Omental fat pad (tissue), 4 donors: ENCODE data around the gene BAHCC1. TPM values are rescaled to one million over a fixed set of nuclear protein-coding genes. Genes with fewer than 3 reads are reported as not detected.

Experiments
- ATAC-seq: fragments of 150-250 bp; one replicate; pipeline ENCODE4 v1.9.1; 2016; ENCODE audit warnings: mild to moderate bottlenecking, moderate library complexity; ENCODE audit not compliant: low FRiP score
- DNase-seq: peaks from one replicate; pipeline ENCODE4 v3.0.0-alpha.2; 2019; ENCODE audit warnings: low spot score
- total RNA-seq, 4 donors: library from RNA; depleted of rRNA; stranded (reverse); fragments of >200 nt; gene quantifications; one replicate each; pipeline ENCODE4 v1.1.0, GENCODE V29; 2016
- TF ChIP-seq, protein P1 (sequence below), 3 donors: fragments of 450-650 bp; IDR thresholded peaks; one replicate each; pipeline ENCODE4 v1.5.1; 2016 to 2017; ENCODE audit warnings: antibody characterized with exemption in 3 of 3, mild to moderate bottlenecking in 3 of 3, moderate library complexity in 2 of 3

The BAHCC1 gene
- total RNA-seq, 4 donors from 2014 or later: 4.8 to 20.8 (median 7.1) TPM

DNA sequence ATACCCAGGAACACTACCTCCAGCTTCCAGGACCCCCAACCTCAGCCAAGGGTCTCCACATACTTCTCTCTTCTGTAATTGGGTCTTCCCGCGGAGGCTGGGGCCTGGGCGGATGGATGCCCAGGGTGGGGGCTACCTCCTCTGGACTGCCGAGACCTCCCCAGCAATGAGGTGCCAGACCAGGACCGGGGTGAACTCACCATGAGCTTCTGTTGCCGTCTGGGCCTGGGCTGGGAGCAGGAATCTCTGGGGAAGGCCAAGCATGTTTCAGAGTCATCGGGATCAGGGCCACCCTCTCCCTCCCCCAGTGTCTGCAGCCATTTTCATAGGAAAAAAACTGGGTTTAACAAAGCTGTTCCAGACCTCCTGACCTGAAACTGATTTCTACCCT, 10.3 kb upstream of the BAHCC1 start:
- no peak for DNase-seq
- TF ChIP-seq, protein P1, sequence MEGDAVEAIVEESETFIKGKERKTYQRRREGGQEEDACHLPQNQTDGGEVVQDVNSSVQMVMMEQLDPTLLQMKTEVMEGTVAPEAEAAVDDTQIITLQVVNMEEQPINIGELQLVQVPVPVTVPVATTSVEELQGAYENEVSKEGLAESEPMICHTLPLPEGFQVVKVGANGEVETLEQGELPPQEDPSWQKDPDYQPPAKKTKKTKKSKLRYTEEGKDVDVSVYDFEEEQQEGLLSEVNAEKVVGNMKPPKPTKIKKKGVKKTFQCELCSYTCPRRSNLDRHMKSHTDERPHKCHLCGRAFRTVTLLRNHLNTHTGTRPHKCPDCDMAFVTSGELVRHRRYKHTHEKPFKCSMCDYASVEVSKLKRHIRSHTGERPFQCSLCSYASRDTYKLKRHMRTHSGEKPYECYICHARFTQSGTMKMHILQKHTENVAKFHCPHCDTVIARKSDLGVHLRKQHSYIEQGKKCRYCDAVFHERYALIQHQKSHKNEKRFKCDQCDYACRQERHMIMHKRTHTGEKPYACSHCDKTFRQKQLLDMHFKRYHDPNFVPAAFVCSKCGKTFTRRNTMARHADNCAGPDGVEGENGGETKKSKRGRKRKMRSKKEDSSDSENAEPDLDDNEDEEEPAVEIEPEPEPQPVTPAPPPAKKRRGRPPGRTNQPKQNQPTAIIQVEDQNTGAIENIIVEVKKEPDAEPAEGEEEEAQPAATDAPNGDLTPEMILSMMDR (IDR thresholded peaks at IDR 0.05): no peak
- ATAC-seq: no peak

GRCh38 chr17:81385320-81386111, 9.7 kb upstream of the BAHCC1 start:
- no peak for DNase-seq
- TF ChIP-seq, protein P1 (IDR thresholded peaks at IDR 0.05): no peak
- no peak for ATAC-seq

DNA sequence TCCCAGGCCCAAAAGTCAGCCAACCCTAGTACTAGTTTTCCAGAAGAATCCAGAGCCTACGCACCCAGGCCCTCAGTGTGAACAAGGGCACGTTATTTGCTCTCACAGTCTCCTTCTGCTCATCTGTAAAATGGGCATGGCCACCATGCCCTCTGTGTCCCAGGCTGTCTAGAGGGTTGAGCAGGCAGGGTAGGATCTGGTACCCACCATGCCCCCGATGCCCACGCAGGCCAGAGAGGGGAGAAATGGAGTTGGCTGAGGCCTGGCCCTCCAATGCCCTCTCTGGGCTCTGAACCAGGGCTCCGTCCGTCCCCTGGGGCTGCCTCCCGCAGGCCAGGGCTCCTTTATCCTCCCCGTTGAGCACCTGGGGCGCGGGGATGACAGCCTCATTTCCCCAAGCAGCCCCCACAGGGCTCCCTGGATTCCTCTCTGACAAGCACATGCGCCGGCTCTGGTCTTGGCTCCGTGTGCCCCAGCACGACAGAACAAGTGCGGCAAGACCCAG, 9.1 kb upstream of the BAHCC1 start:
- DNase-seq (no peak), ATAC-seq (peak; percentile 3)
- TF ChIP-seq, protein P1 (IDR thresholded peaks at IDR 0.05): no peak

DNA sequence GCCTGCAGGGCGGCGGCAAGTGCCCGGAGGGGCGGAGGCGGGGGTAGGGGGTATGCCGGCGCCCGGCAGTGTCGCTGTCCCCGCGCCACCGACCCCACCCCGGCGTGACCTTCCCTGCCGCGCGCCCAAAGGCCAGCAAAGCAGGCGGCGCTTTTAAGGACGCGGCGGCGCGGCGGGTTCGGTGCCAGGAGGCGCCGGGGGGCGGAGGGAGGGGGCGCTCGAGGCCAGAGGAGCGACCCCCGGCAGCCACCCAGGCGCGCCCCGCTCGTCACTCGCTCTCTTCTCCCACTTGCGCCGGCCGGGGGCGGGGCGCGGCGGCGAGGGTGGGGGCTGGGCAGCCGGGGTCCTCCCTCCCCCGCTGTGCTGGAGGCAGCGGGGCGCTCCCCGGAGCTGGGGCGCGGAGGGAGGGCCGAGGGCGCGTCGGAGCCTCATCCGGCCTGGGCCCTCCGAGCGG, 8.6 kb upstream of the BAHCC1 start:
- TF ChIP-seq, protein P1 (IDR thresholded peaks at IDR 0.05): no peak
- DNase-seq: no peak
- ATAC-seq: peak; percentile 29

DNA sequence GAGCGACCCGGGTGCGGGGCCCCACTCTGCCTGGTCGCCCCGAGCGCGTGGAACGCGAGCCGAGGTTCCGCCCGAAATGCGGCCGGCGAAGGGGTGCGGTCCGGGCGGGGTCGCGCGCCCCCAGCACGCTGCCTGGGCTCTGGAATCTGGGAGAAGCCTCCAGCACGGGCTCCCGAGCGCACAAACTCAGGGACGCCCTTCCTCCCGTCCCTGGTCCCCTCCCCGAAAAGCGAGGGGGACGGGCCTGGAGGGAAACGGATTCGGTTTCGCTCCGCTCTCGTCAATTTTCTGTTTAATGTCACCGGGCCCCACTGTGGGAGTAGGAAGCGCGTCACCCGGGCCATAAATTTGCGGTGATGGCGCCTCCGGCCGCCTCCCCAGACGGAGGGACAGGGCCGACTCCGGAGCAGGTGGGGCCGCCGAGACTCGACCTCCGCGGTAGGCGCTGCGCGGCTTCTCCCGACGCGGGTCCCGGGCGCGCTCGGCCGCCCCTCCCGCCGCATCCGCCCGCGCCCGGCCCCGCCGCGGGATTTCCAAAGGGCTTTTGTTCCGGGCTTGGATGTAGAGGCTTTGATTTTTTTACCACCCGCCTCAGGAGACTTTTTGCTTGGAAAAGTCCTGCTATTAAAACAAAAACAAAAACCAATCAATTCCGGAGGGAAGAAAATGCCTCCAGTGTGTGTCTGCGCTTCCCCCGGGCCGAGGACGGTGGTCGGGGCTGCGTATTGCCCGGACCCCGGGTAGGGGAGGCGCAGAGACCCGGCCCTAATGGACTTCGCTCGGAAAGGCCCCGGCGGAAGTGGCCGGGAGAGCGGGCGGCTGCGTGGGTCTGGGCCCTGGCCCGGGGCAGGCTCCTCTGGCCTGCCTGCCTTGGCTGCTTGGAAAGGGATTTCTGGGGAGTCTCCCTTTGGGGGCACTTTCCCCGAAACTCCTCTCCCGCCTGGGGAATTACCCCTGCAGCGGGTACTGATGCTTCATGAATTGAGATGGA, 7.9 kb upstream of the BAHCC1 start:
- ATAC-seq: peak; percentile 12
- TF ChIP-seq, protein P1 (IDR thresholded peaks at IDR 0.05): no peak
- DNase-seq: no peak

DNA sequence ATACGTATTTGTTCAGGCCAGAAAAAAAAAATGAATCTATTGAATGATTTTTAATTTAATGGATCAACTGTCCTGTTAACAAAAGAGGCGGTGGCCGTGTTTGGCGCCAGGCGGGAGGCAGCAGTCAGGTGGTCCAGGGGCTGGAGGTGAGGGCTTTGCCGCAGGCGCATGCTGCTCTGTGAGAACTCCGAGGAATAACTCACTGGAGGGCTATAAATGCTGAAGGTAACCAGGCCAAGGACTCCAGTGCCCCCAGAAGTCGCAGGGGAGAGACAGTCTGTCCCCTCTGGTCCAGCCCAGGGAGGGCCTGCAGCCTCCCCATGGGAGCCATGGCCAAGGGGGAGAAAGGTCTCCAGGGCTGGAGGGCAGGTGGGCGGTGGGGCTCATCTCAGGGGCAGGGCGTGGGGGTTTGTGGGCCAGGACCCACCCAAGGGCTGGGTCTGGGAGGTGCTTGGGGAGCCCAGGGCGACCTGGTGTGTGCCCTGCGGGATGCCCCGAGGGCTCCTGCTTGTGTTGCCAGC, 7.1 kb upstream of the BAHCC1 start:
- no peak for ATAC-seq
- no peak for DNase-seq
- TF ChIP-seq, protein P1 (IDR thresholded peaks at IDR 0.05): no peak
